ENCODE results near the gene EEIG1. TPM values are rescaled to one million over a fixed set of nuclear protein-coding genes. Genes with fewer than 3 reads are reported as not detected.

Gene EEIG1
- total RNA-seq, 2 donors from 2014 or later, result 8.3 to 11.6 TPM

DNA sequence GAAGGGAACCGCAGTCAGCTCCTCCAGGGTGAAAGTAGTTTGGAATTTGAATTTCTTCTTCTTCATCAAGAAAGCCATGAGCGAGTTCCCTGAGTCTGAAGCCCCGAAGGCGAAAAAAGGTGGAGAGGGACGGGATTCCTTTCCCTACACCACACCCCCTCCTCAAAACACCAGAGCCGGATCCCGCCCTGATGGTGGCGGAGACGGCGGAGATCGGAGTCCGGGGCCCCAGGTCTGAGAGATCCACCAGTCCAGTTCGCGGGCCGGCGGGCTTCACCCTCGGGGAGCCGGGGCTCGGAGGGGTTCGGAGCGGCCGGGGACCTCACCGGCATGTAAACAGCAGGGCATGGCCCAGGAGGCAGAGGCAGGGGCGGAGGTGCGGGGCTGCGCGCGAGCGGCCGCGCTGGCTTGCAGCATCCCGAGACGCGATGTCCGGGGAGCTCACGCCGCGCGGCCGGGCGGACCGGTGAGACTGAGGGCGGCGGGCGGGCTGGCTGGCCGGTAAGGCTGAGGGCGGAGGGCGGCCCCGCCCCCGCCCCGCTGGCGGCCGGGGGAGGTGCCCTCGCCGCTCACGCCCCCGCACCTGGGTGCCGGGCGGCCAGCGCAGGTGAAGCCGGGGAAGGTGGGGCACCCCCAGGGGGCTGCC lies 606 bp downstream of the EEIG1 start:
- Histone ChIP-seq H3K27me3 (no peaks in the 10 kb centered on the region), H3K36me3 (no peaks in the 10 kb centered on the region), H3K9me3 (no peaks in the 10 kb centered on the region), H3K4me3 (peak overlapping the region; percentile 75 to 86), H3K27ac (peak overlapping the region; percentile 87 to 91), H3K4me1 (peaks cover 0 to 60% of the 10 kb centered on the region in 2 donors)
- TF ChIP-seq, protein P1, sequence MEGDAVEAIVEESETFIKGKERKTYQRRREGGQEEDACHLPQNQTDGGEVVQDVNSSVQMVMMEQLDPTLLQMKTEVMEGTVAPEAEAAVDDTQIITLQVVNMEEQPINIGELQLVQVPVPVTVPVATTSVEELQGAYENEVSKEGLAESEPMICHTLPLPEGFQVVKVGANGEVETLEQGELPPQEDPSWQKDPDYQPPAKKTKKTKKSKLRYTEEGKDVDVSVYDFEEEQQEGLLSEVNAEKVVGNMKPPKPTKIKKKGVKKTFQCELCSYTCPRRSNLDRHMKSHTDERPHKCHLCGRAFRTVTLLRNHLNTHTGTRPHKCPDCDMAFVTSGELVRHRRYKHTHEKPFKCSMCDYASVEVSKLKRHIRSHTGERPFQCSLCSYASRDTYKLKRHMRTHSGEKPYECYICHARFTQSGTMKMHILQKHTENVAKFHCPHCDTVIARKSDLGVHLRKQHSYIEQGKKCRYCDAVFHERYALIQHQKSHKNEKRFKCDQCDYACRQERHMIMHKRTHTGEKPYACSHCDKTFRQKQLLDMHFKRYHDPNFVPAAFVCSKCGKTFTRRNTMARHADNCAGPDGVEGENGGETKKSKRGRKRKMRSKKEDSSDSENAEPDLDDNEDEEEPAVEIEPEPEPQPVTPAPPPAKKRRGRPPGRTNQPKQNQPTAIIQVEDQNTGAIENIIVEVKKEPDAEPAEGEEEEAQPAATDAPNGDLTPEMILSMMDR (IDR thresholded peaks at IDR 0.05), result no peak
- no peak for DNase-seq (ENCODE audit: low spot score)

DNA sequence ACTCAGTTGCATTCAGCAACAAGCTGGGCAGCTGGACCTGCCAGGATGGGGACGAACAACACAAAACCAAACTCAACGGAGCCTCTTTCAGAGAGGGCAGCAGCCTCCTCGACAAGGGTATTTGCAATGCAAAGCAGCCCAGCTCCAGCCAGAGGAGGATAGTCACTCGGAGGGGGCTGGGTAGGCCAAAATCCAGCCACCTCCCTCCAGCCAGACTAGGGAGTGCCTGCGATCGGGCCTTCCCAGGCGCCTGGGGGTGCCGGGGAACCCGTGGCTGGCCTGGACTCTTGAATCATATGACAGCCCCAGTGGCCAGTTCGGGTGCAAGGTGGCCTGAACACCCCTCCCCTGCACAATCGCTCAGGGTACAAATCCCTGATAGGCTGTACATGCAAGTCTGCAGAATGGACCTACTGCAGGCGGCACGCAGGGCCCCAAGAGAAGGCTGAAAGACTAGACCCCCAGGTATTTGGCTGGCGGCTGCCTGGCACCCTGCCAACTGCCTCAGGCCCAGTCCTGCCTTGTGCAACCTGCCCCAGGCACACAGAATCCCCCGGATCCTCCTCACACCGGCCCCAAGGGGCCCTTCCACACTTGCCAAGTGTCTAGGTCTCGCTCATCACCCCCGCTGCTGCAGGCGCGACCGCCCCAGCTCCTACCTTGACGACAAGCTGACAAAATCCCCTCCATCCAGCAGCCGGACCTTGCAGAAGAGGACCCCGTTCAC lies 1.3 kb downstream of the EEIG1 start:
- Histone ChIP-seq H3K27me3 (no peaks in the 10 kb centered on the region), H3K36me3 (no peaks in the 10 kb centered on the region), H3K27ac (peak overlapping the region; percentile 87 to 91), H3K9me3 (no peaks in the 10 kb centered on the region), H3K4me3 (peak overlapping the region; percentile 75 to 86), H3K4me1 (peaks cover 0 to 67% of the 10 kb centered on the region in 2 donors)
- peak; percentile 83 for DNase-seq (ENCODE audit: low spot score)
- TF ChIP-seq, protein P1 (IDR thresholded peaks at IDR 0.05), result no peak

DNA sequence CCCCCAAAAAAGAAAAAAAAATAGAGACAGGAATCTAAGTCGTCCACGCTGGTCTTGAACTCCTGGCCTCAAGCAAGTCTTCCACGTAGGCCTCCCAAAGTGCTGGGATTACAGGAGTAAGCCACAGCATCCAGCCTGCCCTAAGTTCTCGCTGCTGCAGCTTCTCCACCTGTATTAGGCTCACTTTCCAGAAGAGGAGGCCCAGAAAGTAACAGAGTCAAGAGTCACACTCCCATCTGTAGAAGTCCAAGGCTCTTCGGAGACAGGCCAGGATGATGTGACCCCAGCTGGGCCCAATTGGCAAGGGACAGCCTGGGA lies 1.8 kb downstream of the EEIG1 start:
- TF ChIP-seq, protein P1 (IDR thresholded peaks at IDR 0.05), result no peak
- no peaks in the 10 kb centered on the region for H3K27me3 ChIP-seq
- H3K9me3 ChIP-seq, result no peaks in the 10 kb centered on the region
- peak overlapping the region; percentile 87 to 91 for H3K27ac ChIP-seq
- DNase-seq (ENCODE audit: low spot score), result no peak
- no peaks in the 10 kb centered on the region for H3K36me3 ChIP-seq
- peaks cover 0 to 72% of the 10 kb centered on the region in 2 donors for H3K4me1 ChIP-seq
- H3K4me3 ChIP-seq, result peak overlapping the region; percentile 75 to 86

DNA sequence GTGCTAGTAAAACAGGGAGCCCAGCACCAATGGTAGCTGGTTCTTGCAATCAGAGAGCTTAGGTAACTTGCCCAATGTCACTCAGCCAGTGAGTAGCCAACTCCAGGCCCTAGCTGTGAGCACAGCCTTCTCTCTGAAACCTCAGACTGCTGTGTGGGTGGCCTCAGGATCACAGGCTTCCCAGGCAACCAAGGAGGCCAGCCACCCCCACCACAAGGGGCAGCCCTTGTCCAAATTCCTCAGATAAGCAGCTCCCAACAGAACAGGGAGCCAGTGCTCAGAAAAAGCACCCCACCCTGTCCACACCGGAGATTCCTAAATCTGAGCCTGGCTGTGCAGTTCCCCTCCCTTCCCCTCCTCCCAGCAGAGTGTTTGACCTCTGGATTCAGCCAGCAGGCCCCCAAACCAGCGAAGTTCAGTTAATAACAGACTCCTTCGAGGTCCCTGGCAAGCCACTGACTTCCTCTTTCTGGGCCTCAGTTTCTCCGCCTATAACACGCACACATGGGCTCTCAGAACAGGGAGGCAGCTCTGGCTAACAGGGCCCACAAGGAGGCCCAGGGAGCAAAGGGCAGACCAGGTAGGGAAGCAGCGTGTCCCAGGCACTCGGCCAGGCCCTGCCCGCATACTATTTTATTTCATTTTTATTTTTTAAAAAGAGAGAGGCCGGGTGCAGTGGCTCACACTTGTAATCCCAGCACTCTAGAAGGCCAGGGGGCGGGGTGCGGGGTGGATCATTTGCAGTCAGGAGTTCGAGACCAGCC lies 2.7 kb downstream of the EEIG1 start:
- TF ChIP-seq, protein P1 (IDR thresholded peaks at IDR 0.05), result no peak
- peak overlapping the region; percentile 87 to 91 for H3K27ac ChIP-seq
- H3K4me1 ChIP-seq, result peaks cover 0 to 81% of the 10 kb centered on the region in 2 donors
- H3K4me3 ChIP-seq, result peak overlapping the region; percentile 75 to 86
- peak; percentile 87 for DNase-seq (ENCODE audit: low spot score)
- no peaks in the 10 kb centered on the region for H3K27me3 ChIP-seq
- no peaks in the 10 kb centered on the region for H3K9me3 ChIP-seq
- no peaks in the 10 kb centered on the region for H3K36me3 ChIP-seq

DNA sequence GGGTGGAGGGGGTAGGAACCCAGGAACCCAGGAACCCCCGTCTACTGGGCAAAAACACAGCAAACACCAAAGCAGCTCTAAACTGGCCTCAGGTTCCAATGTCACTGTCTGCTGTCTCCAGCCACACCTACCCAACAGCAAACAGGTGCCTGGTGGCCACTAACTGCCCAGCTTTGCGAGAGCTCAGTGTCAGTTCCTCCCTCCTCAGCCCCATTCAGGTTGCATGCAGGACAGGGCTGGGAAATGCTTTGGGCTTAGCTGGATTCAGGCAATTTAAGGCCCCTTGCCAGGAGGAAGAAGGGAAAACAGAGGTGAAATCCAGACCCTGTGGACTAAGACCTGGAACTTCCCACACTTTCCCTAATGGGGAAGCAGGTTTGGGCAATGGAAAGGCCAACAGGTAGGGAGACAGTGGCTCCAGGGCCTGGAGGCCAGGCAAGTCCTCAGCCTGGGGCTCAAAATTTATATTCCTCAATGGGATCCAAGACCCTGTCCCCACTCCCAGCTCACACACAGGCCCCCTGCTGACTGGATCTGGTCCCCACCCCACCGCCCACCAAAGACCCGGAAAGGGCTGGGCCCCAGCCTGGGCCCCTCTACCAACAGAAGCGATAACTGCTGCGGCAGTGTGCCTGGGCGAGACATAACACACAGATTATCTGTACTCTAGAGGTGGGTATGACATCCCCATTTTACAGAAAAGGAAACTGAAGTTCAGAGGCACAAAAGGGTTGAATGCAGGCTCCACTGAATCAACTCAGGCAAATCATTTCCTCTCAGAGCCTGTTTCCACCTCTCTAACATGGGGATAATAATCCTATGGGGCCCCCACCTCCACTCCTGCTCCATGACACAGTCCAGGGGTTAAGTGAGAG lies 3.5 kb downstream of the EEIG1 start:
- no peak for DNase-seq (ENCODE audit: low spot score)
- peak overlapping the region; percentile 87 to 91 for H3K27ac ChIP-seq
- H3K9me3 ChIP-seq, result no peaks in the 10 kb centered on the region
- H3K4me3 ChIP-seq, result peak overlapping the region; percentile 75 to 86
- H3K36me3 ChIP-seq, result no peaks in the 10 kb centered on the region
- peaks cover 0 to 89% of the 10 kb centered on the region in 2 donors for H3K4me1 ChIP-seq
- H3K27me3 ChIP-seq, result no peaks in the 10 kb centered on the region
- TF ChIP-seq, protein P1 (IDR thresholded peaks at IDR 0.05), result no peak

Data from right atrium auricular region (tissue), 2 donors.